Glutamatergic neuron (in vitro differentiated cells): ENCODE measurements around the gene CAPN5. TPM values are rescaled to one million over a fixed set of nuclear protein-coding genes. Genes with fewer than 3 reads are reported as not detected.
A peak's percentile ranks its signal among the peaks of the same experiment; 100 is the strongest.

Experiments used
- DNase-seq: peaks from one replicate; pipeline ENCODE4 v3.0.0; 2022
- H3K27ac Mint-ChIP-seq: one replicate; pipeline ENCODE4 v1.8.0; 2020; ENCODE audit warnings: mild to moderate bottlenecking, mixed read lengths, inconsistent platforms; ENCODE audit not compliant: unreplicated experiment
- H3K27me3 Mint-ChIP-seq: one replicate; pipeline ENCODE4 v1.8.0; 2020; ENCODE audit warnings: mild to moderate bottlenecking, moderate library complexity, mixed read lengths, inconsistent platforms; ENCODE audit not compliant: unreplicated experiment
- H3K36me3 Mint-ChIP-seq: one replicate; pipeline ENCODE4 v1.8.0; 2020; ENCODE audit warnings: mild to moderate bottlenecking, mixed read lengths, inconsistent platforms; ENCODE audit not compliant: unreplicated experiment
- H3K4me1 Mint-ChIP-seq: one replicate; pipeline ENCODE4 v1.8.0; 2020; ENCODE audit warnings: mild to moderate bottlenecking, low read depth, mixed read lengths, inconsistent platforms; ENCODE audit not compliant: unreplicated experiment
- H3K4me3 Mint-ChIP-seq: one replicate; pipeline ENCODE4 v1.8.0; 2020; ENCODE audit warnings: mild to moderate bottlenecking, mixed read lengths, inconsistent platforms; ENCODE audit not compliant: unreplicated experiment
- H3K9me3 Mint-ChIP-seq: one replicate; pipeline ENCODE4 v1.8.0; 2020; ENCODE audit warnings: mild to moderate bottlenecking, moderate library complexity, mixed read lengths, inconsistent platforms; ENCODE audit not compliant: unreplicated experiment
- total RNA-seq: library from RNA; stranded (reverse); fragmentation: NEBNext Ultra II Directional; extraction: Animal tissue kit (Norgen Biotek cat#: 25700); gene quantifications from one replicate; pipeline ENCODE4 v1.2.1, GENCODE V29; 2021; ENCODE audit not compliant: unreplicated experiment
- TF ChIP-seq, protein P1 (sequence below): fragments of 200-600 bp; sonication (generic); IDR thresholded peaks from one replicate; pipeline ENCODE4 v1.5.0; 2021; ENCODE audit not compliant: partially characterized antibody, unreplicated experiment

The CAPN5 gene
- total RNA-seq, 1 donor from 2014 or later: 45.0 TPM

DNA sequence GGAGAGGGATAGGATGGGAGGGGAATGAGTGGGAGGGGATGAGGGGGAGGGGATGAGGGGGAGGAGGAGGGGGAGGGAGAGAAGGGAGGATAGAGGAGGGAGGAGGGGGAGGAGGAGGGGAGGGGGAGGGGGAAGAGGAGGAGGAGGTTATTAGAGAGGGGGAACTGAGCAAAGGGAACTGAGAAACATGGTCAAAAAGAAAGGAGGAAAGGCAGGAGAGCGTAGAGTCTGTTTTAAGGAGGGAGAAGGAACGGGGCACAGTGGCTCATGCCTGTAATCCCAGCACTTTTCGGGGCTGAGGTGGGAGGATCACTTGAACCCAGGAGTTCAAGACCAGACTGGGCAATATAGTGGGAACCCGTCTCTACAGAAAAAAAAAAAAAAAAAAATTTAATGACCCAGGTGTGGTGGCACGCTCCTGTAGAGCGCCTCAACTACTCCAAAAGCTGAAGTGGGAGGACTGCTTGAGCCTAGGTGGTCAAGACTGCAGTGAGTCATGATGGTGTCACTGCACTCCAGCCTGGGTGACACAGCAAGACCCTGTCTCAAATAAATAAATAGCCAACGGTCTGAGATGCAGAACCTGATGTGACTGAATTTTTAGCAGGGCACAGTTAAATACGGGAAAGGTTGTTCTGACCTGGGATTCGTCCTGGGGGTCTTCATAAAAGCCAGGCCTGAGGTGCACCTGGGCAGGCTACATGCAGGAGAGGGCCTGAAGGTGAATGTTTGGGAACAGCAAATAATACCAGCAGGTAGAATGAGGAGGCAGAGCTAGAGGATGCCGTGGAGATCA, 28.5 kb upstream of the CAPN5 start:
- TF ChIP-seq, protein P1, sequence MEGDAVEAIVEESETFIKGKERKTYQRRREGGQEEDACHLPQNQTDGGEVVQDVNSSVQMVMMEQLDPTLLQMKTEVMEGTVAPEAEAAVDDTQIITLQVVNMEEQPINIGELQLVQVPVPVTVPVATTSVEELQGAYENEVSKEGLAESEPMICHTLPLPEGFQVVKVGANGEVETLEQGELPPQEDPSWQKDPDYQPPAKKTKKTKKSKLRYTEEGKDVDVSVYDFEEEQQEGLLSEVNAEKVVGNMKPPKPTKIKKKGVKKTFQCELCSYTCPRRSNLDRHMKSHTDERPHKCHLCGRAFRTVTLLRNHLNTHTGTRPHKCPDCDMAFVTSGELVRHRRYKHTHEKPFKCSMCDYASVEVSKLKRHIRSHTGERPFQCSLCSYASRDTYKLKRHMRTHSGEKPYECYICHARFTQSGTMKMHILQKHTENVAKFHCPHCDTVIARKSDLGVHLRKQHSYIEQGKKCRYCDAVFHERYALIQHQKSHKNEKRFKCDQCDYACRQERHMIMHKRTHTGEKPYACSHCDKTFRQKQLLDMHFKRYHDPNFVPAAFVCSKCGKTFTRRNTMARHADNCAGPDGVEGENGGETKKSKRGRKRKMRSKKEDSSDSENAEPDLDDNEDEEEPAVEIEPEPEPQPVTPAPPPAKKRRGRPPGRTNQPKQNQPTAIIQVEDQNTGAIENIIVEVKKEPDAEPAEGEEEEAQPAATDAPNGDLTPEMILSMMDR: no peak
- no peak overlapping the region for H3K27ac Mint-ChIP-seq
- no peaks in the 10 kb centered on the region for H3K4me1 Mint-ChIP-seq
- DNase-seq: no peak
- H3K36me3 Mint-ChIP-seq: peaks cover 11% of the 10 kb centered on the region
- H3K27me3 Mint-ChIP-seq: peaks cover 20% of the 10 kb centered on the region
- H3K9me3 Mint-ChIP-seq: peaks cover 6% of the 10 kb centered on the region
- H3K4me3 Mint-ChIP-seq: peak overlapping the region; percentile 46

GRCh38 chr11:77038825-77039326, 27.9 kb upstream of the CAPN5 start:
- Mint-ChIP-seq H3K27ac (no peak overlapping the region), H3K4me1 (no peaks in the 10 kb centered on the region)

DNA sequence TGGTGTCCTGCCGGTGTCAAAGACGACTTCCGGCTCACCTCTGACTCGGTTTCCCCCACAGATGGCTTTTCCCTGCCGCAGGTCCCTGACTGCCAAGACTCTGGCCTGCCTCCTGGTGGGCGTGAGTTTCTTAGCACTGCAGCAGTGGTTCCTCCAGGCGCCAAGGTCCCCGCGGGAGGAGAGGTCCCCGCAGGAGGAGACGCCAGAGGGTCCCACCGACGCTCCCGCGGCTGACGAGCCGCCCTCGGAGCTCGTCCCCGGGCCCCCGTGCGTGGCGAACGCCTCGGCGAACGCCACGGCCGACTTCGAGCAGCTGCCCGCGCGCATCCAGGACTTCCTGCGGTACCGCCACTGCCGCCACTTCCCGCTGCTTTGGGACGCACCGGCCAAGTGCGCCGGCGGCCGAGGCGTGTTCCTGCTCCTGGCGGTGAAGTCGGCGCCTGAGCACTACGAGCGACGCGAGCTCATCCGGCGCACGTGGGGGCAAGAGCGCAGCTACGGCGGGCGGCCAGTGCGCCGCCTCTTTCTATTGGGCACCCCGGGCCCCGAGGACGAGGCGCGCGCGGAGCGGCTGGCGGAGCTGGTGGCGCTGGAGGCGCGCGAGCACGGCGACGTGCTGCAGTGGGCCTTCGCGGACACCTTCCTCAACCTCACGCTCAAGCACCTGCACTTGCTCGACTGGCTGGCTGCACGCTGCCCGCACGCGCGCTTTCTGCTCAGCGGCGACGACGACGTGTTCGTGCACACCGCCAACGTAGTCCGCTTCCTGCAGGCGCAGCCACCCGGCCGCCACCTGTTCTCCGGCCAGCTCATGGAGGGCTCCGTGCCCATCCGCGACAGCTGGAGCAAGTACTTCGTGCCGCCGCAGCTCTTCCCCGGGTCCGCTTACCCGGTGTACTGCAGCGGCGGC, 27.0 kb upstream of the CAPN5 start:
- H3K27ac Mint-ChIP-seq: no peak overlapping the region
- peaks cover 6% of the 10 kb centered on the region for H3K9me3 Mint-ChIP-seq
- TF ChIP-seq, protein P1: peak; percentile 61
- H3K4me3 Mint-ChIP-seq: peak overlapping the region; percentile 46
- H3K4me1 Mint-ChIP-seq: no peaks in the 10 kb centered on the region
- peak; percentile 65 for DNase-seq
- H3K27me3 Mint-ChIP-seq: peaks cover 20% of the 10 kb centered on the region
- peaks cover 11% of the 10 kb centered on the region for H3K36me3 Mint-ChIP-seq

More at GRCh38 chr11:77038825-77039326, 27.9 kb upstream of the CAPN5 start:
- Mint-ChIP-seq H3K9me3 (peaks cover 6% of the 10 kb centered on the region), H3K36me3 (peaks cover 11% of the 10 kb centered on the region), H3K27me3 (peaks cover 20% of the 10 kb centered on the region), H3K4me3 (peak overlapping the region; percentile 46)
- DNase-seq: no peak
- TF ChIP-seq, protein P1: no peak

DNA sequence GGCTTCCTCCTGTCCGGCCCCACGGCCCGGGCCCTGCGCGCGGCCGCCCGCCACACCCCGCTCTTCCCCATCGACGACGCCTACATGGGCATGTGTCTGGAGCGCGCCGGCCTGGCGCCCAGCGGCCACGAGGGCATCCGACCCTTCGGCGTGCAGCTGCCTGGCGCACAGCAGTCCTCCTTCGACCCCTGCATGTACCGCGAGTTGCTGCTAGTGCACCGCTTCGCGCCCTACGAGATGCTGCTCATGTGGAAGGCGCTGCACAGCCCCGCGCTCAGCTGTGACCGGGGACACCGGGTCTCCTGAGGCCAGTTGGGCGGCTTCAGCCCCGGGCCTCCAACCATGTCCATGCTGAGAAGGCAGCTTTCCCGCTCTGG, 26.4 kb upstream of the CAPN5 start:
- TF ChIP-seq, protein P1: no peak
- Mint-ChIP-seq H3K4me3 (no peak overlapping the region), H3K27ac (no peak overlapping the region), H3K27me3 (peaks cover 23% of the 10 kb centered on the region), H3K9me3 (peaks cover 8% of the 10 kb centered on the region), H3K4me1 (no peaks in the 10 kb centered on the region), H3K36me3 (peaks cover 11% of the 10 kb centered on the region)
- DNase-seq: no peak
